Measurements from ENCODE around the gene MCTP1.

MCTP1 gene

GRCh38 chr5:95256446-95256845, 28.4 kb downstream of the MCTP1 start:
- no peak overlapping the region for H3K4me3 ChIP-seq (replicated peaks; ENCODE audit: low read depth, low read length)
- DNase-seq (ENCODE audit: low read depth), result no peak
- no peak for TF ChIP-seq CTCF (IDR thresholded peaks at IDR 0.05; ENCODE audit: low read length, missing control alignments)

GRCh38 chr5:95252801-95253200, 32.1 kb downstream of the MCTP1 start:
- no peak for TF ChIP-seq CTCF (IDR thresholded peaks at IDR 0.05; ENCODE audit: low read length, missing control alignments)
- no peak for DNase-seq (ENCODE audit: low read depth)
- H3K4me3 ChIP-seq (replicated peaks; ENCODE audit: low read depth, low read length), result no peak overlapping the region

- no peak overlapping the region for H3K4me3 ChIP-seq (replicated peaks; ENCODE audit: low read depth, low read length)
- TF ChIP-seq CTCF (IDR thresholded peaks at IDR 0.05; ENCODE audit: low read length, missing control alignments), result no peak
- no peak for DNase-seq (ENCODE audit: low read depth)
Measured at GRCh38 chr5:95251185-95251584, 33.7 kb downstream of the MCTP1 start.

- no peak for TF ChIP-seq CTCF (IDR thresholded peaks at IDR 0.05; ENCODE audit: low read length, missing control alignments)
- no peak for DNase-seq (ENCODE audit: low read depth)
- H3K4me3 ChIP-seq (replicated peaks; ENCODE audit: low read depth, low read length), result no peak overlapping the region
Measured at GRCh38 chr5:95244479-95244878, 40.4 kb downstream of the MCTP1 start.

- no peak for DNase-seq (ENCODE audit: low read depth)
- TF ChIP-seq CTCF (IDR thresholded peaks at IDR 0.05; ENCODE audit: low read length, missing control alignments), result no peak
- no peak overlapping the region for H3K4me3 ChIP-seq (replicated peaks; ENCODE audit: low read depth, low read length)
Measured at GRCh38 chr5:95241635-95242034, 43.3 kb downstream of the MCTP1 start.

- H3K4me3 ChIP-seq (replicated peaks; ENCODE audit: low read depth, low read length), result no peak overlapping the region
- no peak for TF ChIP-seq CTCF (IDR thresholded peaks at IDR 0.05; ENCODE audit: low read length, missing control alignments)
- DNase-seq (ENCODE audit: low read depth), result no peak
Measured at GRCh38 chr5:95241161-95241560, 43.7 kb downstream of the MCTP1 start.

- no peak overlapping the region for H3K4me3 ChIP-seq (replicated peaks; ENCODE audit: low read depth, low read length)
- peak; percentile 37 for DNase-seq (ENCODE audit: low read depth)
- TF ChIP-seq CTCF (IDR thresholded peaks at IDR 0.05; ENCODE audit: low read length, missing control alignments), result peak; percentile 25
Measured at GRCh38 chr5:95238560-95239325, 46.2 kb downstream of the MCTP1 start.
